Amniotic stem cell (primary cell): ENCODE data around the gene TTLL10.

Source experiments
- DNase-seq: peaks from one replicate; lab custom pipeline; 2025; lab: John Stamatoyannopoulos, UW

Gene TTLL10, protein sequence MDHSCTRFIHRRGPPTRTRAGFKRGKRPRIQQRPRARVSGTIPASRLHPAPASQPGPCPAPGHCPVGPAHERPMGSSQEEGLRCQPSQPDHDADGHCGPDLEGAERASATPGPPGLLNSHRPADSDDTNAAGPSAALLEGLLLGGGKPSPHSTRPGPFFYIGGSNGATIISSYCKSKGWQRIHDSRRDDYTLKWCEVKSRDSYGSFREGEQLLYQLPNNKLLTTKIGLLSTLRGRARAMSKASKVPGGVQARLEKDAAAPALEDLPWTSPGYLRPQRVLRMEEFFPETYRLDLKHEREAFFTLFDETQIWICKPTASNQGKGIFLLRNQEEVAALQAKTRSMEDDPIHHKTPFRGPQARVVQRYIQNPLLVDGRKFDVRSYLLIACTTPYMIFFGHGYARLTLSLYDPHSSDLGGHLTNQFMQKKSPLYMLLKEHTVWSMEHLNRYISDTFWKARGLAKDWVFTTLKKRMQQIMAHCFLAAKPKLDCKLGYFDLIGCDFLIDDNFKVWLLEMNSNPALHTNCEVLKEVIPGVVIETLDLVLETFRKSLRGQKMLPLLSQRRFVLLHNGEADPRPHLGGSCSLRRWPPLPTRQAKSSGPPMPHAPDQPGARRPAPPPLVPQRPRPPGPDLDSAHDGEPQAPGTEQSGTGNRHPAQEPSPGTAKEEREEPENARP

DNA sequence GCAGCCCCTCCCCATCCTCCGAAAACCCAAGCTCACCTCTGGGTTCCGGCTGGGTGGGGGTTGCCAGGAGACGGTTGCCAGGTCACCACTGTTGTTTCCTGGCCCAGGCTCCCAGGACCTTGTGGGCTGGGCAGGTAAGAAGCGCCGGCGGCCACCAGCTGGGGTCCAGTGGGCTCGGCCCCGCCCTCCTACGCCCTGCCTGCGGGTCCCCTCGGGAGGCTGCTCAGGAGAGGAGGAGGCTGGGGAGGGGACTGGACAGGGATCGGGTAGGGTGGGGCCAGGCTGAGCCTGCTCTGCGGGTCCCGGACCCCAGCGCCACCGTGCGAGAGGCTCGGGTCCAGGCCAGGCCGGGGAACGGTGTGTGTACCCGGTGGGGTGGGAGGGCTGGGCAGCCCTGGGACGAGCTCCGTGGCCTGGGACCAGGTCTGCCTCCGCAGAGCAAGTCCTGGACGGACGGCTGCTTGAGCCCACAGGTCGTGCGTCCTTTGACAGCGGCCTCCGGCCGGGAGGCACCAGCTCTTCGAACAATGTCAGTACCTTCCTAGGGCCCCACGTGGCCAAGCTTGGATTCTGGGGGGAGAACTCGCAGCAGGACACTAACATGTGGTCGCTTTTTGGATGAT, at the start of gene TTLL10:
TTLL10 (plus strand) TSS at position 88 of the 623 bp plus-strand sequence. CDS start 5,336 bp downstream, outside the sequence.
- no peak for DNase-seq

DNA sequence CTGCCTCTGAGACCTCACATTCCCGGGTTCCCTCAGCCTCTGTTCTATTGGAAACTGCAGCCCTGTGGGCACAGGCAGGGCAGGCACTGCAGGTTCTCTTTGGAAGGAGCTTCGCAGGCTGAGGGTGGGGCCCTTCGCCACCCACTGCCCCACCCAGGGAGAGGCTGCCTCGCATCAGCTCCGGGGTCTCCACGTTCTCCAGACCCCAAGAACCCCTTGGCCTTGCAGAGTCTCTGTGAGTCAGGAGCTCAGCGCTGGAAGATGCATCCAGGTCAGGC, 49.2 kb upstream of the TTLL10 start:
- no peak for DNase-seq

DNA sequence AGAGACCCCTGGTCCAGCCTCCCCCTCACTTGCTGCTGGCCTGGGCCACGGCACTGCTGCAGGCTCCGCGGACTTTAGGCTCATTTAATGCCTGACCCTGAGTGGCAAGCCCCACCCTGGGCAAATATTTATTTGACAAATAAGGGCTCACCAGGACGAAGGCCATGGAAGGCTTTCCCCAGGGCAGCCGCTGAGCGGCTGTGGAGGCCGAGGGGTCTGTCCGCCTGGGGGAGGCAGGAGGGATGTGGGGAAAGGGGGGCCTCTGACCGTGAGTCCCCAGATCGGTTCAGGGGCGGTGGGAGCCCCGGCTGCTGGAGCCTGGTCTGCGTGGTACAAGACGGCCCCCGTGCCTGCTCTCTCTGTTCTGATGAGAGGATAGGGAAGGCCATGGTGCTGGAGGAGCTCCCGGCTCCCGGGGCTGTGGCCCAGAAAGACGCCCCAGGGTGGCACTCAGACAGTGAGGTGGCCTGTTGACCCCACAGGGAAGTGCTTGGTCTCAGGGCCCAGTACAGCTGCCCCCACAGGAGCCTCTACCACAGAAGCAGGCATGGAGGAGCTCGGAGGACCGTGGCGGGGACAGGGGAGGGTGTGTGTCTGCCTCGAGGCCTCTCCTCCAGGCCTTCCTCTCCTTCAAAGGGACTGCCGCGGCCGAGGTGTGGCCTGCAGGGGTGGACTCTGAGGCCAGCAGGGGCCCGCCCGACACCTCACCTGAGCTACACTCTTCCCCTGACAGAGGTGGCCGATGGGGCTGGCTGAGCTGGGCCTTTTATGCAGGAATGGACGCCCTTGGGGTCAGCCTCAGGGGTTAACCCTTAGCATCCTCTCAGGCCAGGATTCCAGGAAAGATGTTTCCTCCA, 48.7 kb upstream of the TTLL10 start:
- no peak for DNase-seq

DNA sequence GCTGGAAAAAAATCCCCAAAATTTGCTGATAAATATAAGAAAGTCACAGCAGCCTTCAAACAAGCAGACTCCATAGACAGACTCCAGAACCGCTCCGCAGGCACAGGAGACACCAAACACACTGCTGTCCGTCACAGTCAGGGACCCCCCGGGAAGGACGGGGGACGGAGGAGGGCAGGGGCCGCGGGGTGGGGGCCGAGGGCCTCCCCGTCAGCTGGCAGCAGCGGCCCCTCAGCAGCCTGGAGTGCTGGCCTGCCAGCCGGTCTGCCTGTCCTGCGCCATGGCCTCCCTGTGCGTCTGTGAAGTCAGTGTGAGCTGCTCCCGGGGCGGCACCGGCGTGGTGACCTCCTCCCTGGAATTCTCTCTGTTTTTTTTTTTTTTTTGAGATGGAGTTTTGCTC, 47.7 kb upstream of the TTLL10 start:
- no peak for DNase-seq

DNA sequence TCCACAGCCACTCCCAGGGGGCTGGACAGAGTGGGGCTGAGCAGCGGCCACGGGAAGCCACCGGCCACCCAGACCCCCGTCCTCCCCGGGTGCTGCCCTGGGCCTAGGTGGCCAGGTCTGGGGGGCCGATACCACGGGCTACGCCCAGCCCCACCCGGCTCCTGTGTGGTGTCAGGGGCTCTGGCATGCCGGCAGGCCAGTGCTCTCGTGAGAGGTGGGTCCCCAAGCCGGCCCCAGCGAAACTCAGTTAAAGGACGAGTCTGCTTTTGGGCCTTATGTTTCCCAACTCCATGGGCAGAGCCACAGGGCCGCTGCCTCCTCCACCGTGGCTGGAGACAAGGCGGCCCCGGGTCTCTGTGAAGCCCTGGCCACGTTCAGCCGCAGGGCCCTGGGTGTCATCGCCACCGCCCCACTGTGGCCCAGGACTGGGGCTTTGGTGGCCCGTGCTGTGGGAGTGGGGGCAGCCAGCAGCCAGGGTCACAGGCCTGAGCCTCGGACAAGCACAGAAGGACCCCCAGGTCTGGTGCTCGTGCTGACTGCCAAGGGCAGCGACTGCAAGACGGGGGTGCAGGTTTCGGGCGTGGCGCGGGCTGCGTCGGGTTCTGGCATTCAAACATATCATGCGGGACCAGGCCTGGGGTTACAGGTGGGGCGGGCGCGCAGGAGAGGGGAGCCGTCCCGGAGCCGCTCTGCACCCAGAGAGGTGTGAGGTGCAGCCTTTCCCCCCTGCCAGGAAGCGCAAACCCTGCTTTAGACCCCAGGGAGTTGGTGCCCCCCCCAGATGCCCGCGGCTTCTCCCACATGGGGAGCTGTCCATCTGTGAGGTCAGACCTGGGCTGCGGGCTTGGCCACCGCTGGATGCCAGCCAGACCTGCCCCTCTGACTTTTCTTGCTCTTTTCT, 45.9 kb upstream of the TTLL10 start:
- DNase-seq, result no peak

DNA sequence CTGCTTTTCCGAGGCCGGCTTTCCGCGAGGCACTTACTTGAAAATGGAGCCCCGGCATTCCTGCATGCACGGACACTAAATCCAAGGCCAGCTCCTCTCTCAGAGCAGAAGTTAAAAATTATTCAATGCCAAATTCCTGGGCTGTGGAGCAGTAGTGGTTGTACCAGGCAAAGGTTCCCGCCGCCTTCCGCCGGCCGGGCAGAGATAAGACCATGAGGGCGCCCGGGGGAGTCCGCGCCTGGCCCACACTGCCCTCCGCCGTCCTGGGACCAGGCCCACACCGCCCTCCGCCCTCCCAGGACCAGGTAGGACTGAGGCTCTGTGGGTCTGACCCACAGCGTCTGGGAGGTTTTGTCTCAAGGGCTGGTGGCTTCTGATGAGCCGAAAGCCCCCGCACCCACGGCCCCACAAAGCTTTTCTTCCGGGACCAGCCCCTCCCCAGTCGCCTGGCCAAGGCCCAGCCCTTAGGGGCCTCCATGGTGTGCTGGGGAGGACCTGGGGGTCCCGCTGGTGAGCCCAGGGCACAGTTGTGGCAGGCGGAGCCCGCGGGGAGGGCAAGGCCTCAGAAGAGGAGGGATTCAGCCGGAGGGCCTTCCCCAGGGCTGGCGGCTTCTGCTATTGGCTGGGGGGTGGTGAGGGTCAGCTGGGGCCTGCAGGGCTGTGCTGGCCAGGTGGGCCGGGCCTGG, 45.1 kb upstream of the TTLL10 start:
- no peak for DNase-seq

DNA sequence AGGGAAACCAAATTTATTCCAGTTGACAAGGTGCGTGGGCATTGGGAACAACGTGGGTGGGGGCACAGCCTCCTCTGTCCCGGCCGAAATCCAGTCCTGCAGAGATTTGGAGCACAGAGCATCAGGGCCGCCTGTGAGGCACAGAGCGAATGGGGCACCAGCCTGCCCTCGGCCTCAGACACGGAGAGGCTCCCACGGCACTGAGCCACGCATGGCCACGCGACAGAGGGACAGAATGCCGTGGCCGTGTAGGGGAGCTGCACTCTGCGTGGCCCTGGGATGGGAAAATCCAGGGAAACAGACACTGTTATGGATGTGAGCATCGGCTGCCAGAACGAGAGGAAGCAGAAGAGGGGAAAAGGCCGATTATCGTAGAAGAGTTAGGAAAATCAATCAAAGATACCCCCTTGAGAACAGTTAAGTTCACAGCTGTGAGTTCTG, 44.3 kb upstream of the TTLL10 start:
- no peak for DNase-seq

DNA sequence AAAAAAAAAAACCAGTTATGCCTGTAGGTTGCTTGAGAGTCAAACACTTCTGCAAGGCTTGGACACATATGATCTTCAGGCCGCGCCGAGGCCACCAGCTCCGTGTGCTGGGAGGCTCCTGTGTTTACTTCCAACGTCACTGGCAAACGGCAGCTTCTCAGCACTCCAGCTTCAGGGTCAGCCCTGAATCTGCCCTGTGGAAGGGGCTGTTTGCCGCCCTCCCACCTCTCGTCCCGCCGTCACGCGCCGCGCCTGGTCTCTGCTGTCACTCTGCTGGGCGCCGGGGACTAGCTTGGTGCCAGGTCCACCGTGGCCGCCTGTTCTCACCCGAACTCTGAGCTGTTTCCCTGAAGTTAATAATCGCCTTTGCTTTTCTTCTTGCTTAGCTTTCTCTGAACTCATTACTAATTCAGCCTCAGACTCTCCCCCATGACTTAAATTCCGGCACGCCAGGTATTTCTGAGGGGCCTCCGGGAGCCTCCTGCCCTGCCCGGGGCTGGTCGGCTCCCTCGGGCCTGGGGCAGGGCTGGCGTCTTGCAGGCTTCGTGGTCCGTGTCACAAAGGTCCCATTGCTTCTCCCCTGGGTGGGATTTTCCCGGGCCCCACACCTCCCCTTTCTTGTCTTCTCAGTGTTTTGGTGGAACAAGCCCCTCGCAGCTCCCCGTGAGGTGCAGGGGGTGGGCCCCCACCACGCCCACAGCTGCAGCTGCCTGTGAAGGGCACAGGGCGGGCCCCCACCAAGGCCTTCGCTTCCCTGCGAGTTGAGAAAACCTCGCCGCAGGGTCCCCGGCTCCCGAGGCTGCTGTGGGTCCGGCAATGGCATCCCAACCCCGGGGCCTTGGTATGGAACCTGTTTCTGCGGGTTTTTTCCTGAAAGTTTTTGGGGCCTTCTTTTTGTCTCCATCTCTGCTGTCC, 43.2 kb upstream of the TTLL10 start:
- DNase-seq, result no peak

DNA sequence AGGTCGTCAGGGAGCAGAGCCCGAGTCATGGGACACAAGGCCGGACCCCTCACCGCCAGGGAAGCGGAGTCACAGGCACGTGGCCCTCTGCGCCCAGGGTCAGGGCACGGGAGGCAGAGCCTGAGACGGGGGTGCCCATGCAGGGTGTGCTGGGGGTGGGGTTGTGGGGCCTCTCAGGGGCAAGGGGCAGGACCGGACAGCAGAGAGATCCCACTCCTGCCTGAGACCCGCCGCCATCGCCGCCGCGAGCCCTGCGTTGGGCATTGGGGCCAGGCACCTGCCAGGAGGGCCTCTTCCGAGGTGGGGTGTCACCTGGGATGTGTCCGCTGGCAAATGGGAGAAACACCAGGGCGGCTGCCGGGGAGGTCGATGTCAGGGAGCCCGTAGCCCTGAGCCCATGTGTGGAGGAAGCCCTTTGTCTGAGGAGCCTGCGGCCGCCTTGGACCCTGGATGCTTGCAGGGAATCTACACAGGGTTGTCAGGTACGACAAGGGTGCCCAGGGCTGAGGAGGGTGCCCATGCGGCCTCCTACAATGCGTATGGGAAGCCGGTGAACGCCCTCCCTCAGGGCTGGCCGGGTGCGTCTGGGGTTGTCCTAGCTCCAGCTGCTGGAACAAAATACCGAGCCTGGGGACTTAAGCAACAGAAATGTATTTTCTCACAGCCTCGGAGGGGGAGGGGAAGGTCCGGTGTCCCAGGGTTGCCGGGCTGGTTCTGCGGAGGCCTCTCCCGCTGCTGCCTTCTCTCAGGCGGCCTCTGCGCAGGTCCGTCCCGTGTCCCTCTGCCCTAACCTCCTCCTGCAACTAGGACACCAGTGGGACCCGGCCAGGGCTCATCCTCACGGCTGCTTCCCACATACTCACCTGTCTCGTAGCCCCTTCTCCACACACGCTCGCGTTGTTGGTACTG, 41.4 kb upstream of the TTLL10 start:
- no peak for DNase-seq

DNA sequence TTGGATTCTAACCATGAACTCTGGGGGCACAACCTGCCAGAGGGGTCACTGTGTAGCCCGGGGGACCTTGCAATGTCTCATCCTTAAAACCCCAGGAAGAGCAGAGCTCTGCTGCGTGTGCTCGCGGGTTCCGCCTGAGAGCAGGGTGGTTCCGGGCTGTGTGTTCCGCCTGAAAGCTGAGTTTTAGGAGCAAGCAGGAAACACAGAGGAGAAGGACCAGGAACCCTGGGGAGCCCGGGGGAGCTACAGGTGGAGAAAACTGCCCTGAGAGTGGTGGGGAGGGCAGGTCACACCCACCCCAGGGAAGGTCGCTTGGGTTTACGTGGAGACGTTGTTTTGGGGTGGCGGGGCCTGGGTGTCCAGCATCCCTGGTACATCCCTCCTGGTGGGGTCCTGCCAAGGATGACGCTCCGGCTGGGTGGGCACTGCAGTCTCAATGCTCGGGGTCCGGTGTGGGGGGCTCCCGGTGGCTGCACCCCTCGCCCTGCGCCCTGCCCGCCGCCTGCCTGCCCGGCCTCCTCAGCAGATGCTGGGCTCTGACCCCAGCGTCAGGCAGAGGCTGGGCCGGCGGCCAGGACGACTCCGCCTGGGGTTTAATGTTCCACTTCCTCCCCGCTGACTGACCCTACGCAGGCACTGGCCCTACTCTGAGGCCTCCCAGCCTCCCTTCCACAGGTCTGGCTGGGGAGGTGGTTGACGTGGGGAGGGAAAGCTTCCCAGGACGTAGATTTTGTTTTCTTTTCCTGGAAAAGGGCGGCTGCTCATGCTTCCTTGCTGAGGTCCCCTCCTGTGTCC, 40.5 kb upstream of the TTLL10 start:
- DNase-seq, result no peak

DNA sequence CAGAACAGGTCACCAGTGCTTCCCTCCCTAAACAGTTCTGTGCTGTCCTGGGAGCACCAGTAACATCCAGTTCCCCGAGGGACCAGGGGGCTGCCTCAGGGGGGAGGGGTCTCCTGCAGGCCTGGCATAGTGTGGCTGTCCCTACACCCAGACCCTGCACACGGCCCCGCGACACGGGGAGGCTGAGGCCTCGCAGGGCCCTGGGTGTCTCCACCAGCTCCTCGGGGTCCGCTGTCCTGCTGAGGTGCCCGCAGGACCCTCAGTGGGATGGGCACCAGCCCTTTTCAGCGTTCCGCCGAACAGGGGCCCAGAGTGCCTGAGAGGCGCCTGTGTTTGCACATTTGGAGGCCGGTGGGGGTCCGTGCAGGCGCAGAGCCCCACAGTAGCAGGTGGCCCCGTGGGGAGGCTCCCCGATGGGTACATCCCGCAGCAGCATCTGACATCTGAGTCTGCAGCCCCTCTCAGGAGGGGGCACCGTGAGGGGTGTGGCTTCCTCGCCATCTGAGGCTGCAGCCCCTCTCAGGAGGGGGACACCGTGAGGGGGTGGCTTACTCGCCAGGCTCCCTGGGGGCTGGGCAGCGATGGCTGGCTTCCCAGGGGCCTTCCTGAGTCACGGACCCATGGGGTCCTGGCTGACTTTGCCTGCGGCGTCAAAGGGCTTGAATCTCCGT, 39.2 kb upstream of the TTLL10 start:
- DNase-seq, result no peak

DNA sequence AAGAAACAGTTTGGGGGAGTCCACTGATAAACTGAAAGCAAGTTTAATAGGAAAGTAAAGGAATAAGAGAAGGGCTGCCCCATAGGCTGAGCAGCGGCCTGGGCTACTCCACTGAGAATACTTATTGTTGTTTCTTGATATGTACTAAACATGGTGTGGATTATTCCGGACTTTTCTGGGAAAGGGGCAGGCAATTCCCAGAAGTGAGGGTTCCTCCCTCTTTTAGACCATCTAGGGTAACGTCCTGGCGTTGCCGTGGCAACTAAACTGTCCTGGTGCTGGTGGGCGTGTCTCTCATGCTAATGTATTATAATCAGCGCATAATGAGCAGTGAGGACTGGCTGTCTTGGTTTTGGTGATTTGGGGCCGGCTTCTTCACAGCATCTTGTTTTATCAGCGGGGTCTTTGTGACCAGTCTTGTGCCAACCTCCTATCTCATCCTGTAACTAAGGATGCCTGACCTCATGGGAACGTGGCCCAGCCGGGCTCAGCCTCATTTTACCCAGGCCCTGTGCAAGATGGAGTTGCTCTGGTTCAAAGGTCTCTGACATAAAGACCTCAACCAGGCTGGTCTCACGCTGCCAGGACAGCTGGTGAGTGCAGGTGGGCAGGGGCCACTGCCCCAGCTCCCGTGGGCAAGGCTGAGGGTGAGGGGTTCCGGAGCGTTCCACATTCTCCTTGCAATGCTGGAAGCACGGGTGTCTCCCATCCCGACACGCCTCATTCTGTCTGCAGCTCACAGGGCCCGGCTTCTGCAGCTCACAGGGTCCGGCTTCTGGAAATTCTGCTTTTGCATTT, 38.1 kb upstream of the TTLL10 start:
- DNase-seq, result no peak

DNA sequence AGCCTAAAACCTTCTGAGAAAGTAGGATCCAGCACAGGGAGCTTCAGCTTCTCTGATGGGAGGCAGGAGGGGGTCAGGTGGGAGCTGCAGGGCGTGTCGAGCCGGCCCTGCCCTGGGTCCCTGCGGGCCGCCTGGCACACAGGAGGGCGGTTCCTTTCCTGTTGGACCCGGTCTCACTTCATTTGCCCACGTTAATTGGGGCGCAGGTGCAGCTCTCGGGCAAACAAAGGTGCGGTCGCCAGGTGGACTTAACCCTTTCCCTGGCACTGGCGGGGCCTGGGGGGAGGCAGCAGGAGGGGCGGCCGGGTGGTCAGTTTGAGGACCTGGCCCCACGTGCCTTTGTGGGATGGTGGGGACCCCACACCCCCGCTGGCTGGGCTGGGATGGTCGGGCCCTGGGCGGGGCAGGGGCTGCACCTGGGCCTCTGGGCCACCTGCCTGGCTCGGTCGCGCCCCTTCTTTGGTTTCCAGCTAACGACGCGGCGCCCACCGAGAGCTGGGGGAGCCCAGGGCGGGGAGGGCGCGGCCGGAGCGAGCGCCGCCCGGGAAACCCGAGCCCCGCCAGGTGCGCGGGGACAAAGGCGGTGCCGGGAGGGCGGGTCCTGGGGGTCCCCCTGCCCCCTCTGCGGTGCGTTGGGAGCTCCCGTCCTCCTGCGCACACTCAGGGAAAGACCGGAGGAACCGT, 37.0 kb upstream of the TTLL10 start:
- no peak for DNase-seq

DNA sequence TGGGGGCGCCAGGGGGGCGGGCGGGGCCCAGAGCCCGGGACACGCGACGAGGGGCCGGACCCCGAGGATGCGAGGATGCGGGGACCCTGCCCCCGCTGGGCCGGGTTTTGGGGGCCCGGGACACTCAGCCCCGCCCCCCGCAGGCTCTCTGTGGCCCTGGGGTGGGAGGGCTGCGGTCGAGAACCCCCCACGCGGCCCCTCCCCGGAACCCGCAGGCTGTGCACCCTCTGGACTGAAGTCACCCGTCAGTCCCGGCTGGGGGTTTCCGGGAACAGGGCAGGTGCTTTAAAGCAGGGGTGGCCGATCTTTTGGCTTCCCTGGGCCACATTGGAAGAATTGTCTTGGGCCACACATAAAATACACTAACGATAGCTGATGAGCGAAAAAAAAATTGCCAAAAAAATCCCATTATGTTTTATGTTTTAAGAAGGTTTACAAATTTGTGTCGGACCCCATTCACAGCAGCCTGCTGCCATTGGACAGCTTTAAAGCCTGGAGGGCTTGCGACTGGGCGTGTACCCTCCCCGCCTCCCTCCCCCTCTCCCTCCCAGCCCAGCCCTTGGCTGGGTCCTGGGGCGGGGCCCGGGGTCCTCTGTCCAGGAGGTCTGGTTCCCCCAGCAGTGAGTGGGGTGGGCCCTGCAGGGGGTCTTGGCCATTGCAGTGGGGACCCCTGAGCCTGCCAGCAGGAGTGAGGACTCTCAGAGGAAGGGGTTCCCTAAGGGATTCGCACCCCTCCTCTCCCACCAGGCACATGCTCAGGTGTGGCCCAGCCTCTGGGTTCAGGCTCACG, 36.2 kb upstream of the TTLL10 start:
- no peak for DNase-seq

DNA sequence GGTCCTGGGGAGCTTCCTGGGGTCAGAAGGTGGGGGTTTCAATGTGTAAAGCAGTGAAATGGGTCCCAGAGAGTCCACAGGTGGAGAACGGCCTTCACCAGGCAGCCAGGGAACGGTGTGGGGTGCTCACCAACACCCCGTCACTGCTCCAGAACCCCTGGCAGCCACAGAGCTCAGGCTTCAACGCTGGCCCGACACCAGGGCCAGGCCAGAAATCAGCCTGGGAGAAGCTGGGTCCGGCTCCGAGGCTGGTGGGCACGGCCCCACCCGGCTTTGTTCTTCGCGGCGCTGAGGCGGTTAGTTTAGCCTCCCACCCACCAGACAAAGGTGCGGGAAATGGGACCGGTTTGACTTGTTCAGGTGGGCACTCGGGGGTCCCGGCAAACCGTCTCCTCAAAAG, 33.0 kb upstream of the TTLL10 start:
- no peak for DNase-seq
